Endothelial cell of umbilical vein (primary cell): ENCODE data around the gene B3GALT6. TPM values are rescaled to one million over a fixed set of nuclear protein-coding genes. Genes with fewer than 3 reads are reported as not detected.

Experiments used
- BruUV-seq: library from RNA; stranded (reverse); fragments of 400-500 nt; replicated peaks from 2 replicates; lab custom pipeline; 2021; lab: Mats Ljungman, UMichigan
- CTCF ChIA-PET: fragments of 300-600, 350-600 bp; sonication (Branson Sonifier 250); formaldehyde crosslinking; loops from one replicate; lab custom pipeline; 2021; ENCODE audit warnings: antibody characterized with exemption, inconsistent platforms; lab: Charles Lee
- POLR2A ChIA-PET: fragments of 300-600, 350-600 bp; sonication (Branson Sonifier 250); formaldehyde crosslinking; loops from one replicate; lab custom pipeline; 2021; ENCODE audit warnings: antibody characterized with exemption, inconsistent platforms; lab: Charles Lee
- DNase-seq: peaks from one replicate; pipeline ENCODE4 v3.0.0-alpha.2; 2011; ENCODE audit warnings: low read depth, low spot score
- FAIRE-seq: peaks from 2 replicates; lab custom pipeline; 2011; peaks lifted over from hg19 to GRCh38; lab: Jason Lieb, UNC
- H2AFZ ChIP-seq: 2 replicates; pipeline ENCODE4 v1.6.0; 2012; ENCODE audit warnings: low read depth, low read length, control low read depth, inconsistent platforms
- H3K27ac ChIP-seq: 2 replicates; pipeline ENCODE4 v1.5.1; 2011; ENCODE audit warnings: low read depth, mild to moderate bottlenecking, control low read depth, low read length, moderate library complexity; ENCODE audit not compliant: insufficient read depth
- H3K27me3 ChIP-seq, 2 experiments: 2 replicates each; pipeline versions ENCODE4 v1.6.0 to v1.6.1; 2011; ENCODE audit warnings: low read length in 2 of 2, mixed read lengths in 1 of 2; ENCODE audit not compliant: control insufficient read depth in 2 of 2, insufficient read depth in 2 of 2
- H3K36me3 ChIP-seq, 2 experiments: 2 replicates in 1 of 2; 3 replicates in 1 of 2; pipeline ENCODE4 v1.5.1; 2011; ENCODE audit warnings: low read length in 2 of 2, mild to moderate bottlenecking in 1 of 2, moderate library complexity in 1 of 2; ENCODE audit not compliant: control insufficient read depth in 2 of 2, insufficient read depth in 2 of 2; ENCODE audit errors: extremely low read depth in 1 of 2
- H3K4me1 ChIP-seq: 3 replicates; pipeline ENCODE4 v1.5.1; 2011; ENCODE audit warnings: mild to moderate bottlenecking, low read length; ENCODE audit not compliant: control insufficient read depth, insufficient read depth; ENCODE audit errors: extremely low read depth
- H3K4me2 ChIP-seq: 2 replicates; pipeline ENCODE4 v1.6.1; 2011; ENCODE audit warnings: low read length, control low read depth, mixed read lengths; ENCODE audit not compliant: insufficient read depth
- H3K4me3 ChIP-seq, 3 experiments: fragments of 200-600 bp in 1 of 3; sonication (generic), shearing (Covaris generic) in 1 of 3; replicated peaks in 1 of 3; 2 replicates each; pipeline ENCODE4 v1.5.1; 2011 to 2016; ENCODE audit warnings: control low read depth in 3 of 3, low read length in 3 of 3, mild to moderate bottlenecking in 2 of 3, inconsistent platforms in 1 of 3, low read depth in 1 of 3, moderate library complexity in 1 of 3; ENCODE audit not compliant: insufficient read depth in 1 of 3
- H3K79me2 ChIP-seq: 2 replicates; pipeline ENCODE4 v1.6.0; 2012; ENCODE audit warnings: low read length, inconsistent platforms; ENCODE audit not compliant: control insufficient read depth, insufficient read depth
- H3K9ac ChIP-seq: replicated peaks from 2 replicates; pipeline ENCODE3; 2011; ENCODE audit warnings: low read length, control low read depth; ENCODE audit not compliant: insufficient read depth; ENCODE audit errors: extremely low read depth
- H3K9me1 ChIP-seq: replicated peaks from 3 replicates; pipeline ENCODE4 v1.6.0; 2011; ENCODE audit warnings: mild to moderate bottlenecking, low read length; ENCODE audit not compliant: control insufficient read depth, insufficient read depth; ENCODE audit errors: extremely low read depth
- H3K9me3 ChIP-seq: replicated peaks from 2 replicates; pipeline ENCODE4 v1.5.1; 2012; ENCODE audit warnings: low read length, inconsistent platforms; ENCODE audit not compliant: control insufficient read depth, insufficient read depth
- H4K20me1 ChIP-seq: replicated peaks from 2 replicates; pipeline ENCODE3; 2011; ENCODE audit warnings: mild to moderate bottlenecking, low read length; ENCODE audit not compliant: control insufficient read depth, insufficient read depth; ENCODE audit errors: extremely low read depth
- CTCF ChIP-seq, 2 donors: IDR thresholded peaks; 1 replicate in 1 of 2; 2 replicates in 1 of 2; pipeline ENCODE4 v1.5.1; 2011; ENCODE audit warnings: low read length in 2 of 2, mild to moderate bottlenecking in 2 of 2, moderate library complexity in 2 of 2, control low read depth in 1 of 2, inconsistent platforms in 1 of 2, low read depth in 1 of 2; ENCODE audit not compliant: insufficient read depth in 1 of 2; ENCODE audit errors: extremely low read depth in 1 of 2
- EZH2 ChIP-seq: IDR thresholded peaks from 2 replicates; pipeline ENCODE4 v1.6.1; 2012; ENCODE audit warnings: borderline replicate concordance, low read depth, mild to moderate bottlenecking, moderate library complexity, low read length, inconsistent platforms; ENCODE audit not compliant: severe bottlenecking
- FOS ChIP-seq: IDR thresholded peaks from 2 replicates; pipeline ENCODE4 v1.6.1; 2011; ENCODE audit warnings: mild to moderate bottlenecking, low read length, moderate library complexity, borderline replicate concordance; ENCODE audit not compliant: insufficient read depth
- GATA2 ChIP-seq: IDR thresholded peaks from 2 replicates; pipeline ENCODE4 v1.7.0; 2011; ENCODE audit warnings: low read depth, mild to moderate bottlenecking, moderate library complexity, mixed read lengths, low read length; ENCODE audit not compliant: insufficient read length, insufficient read depth
- JUN ChIP-seq: IDR thresholded peaks from 2 replicates; pipeline ENCODE4 v1.6.1; 2011; ENCODE audit warnings: borderline replicate concordance, low read depth; ENCODE audit not compliant: insufficient read length, insufficient read depth
- MYC ChIP-seq: IDR thresholded peaks from one replicate; pipeline ENCODE4 v1.6.1; 2011; ENCODE audit warnings: mild to moderate bottlenecking, low read depth, low read length
- POLR2A ChIP-seq: IDR thresholded peaks from 2 replicates; pipeline ENCODE4 v1.6.1; 2012; ENCODE audit warnings: low read depth, mild to moderate bottlenecking, control low read depth, low read length
- POLR2AphosphoS5 ChIP-seq: IDR thresholded peaks from 2 replicates; pipeline ENCODE4 v1.6.1; 2012; ENCODE audit warnings: low read depth, mild to moderate bottlenecking, control low read depth, low read length, moderate library complexity; ENCODE audit not compliant: insufficient read depth
- dilution Hi-C: fragments of 300-500 bp; cut with MboI; formaldehyde crosslinking; loops from one replicate; pipeline ENCODE4 v1.15.0; 2019; ENCODE audit warnings: low sequenced_read_pairs; ENCODE audit not compliant: extremely low pct_ligation_motif_present
- intact Hi-C: fragments of 100-400 bp; cut with micrococcal nuclease; formaldehyde crosslinking; loops from one replicate; pipeline ENCODE4 v1.10.0; 2022
- polyA plus RNA-seq, 4 experiments: library from polyadenylated mRNA; depleted of rRNA in 3 of 4; stranded (reverse) in 3 of 4; unstranded in 1 of 4; fragments of >200 nt; gene quantifications; 2 replicates each; pipeline versions ENCODE4 v1.2.1 to v1.2.3, GENCODE V29; 2011 to 2012; ENCODE audit warnings: missing spikeins in 1 of 4
- total RNA-seq: library from RNA; stranded (reverse); gene quantifications from 2 replicates; pipeline ENCODE4 v1.2.3, GENCODE V29; 2021
- TF ChIP-seq, protein P1 (sequence below): IDR thresholded peaks from 2 replicates; pipeline ENCODE4 v1.6.1; 2011; ENCODE audit not compliant: insufficient read depth, insufficient read length

The B3GALT6 gene
- total and polyA plus RNA-seq, 2 donors (not counting 3 experiments of a cell fraction or from before 2014, with no cell fraction given), result 24.6 to 34.1 TPM

DNA sequence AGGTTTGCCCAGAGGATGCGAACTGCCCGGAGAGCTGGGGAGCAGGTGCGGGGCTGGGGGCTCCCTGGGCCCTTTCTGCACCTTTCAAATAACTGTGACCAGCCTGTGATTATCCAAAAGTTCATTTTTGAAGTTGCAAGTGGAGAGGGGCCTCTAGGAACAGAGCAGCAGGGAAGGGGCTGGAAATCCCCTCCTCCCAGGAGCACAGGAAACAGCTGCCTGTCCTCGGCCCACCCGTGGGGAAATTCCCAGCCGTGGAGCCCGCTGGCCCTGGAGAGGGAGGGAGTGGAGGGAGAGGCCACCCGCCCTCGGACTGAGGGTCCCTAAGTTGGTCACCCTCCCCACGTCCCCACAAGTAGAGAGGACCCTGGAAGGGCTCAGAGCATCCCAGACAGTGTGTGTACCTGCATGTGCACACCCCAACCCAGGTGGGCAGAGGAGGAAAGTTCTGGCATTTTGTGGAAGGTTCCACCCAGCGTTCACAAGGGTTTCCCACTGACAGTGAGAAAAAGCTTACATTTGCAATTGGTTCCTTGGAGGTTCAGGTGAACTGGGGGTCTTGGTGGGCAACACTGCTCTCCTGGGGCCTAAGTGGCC, 16.9 kb upstream of the B3GALT6 start:
- TF ChIP-seq FOS, result no peak
- TF ChIP-seq MYC, result no peak
- no peak for TF ChIP-seq CTCF (IDR thresholded peaks at IDR 0.05; ENCODE audit: extremely low read depth in 1 of 2, insufficient read depth in 1 of 2, low read depth in 1 of 2, low read length in 2 of 2)
- no peak for TF ChIP-seq POLR2AphosphoS5
- TF ChIP-seq, protein P1, sequence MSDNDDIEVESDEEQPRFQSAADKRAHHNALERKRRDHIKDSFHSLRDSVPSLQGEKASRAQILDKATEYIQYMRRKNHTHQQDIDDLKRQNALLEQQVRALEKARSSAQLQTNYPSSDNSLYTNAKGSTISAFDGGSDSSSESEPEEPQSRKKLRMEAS, result no peak
- TF ChIP-seq GATA2, result no peak
- TF ChIP-seq EZH2, result no peak
- TF ChIP-seq JUN, result no peak
- TF ChIP-seq POLR2A, result no peak

More for the DNA sequence above, 16.9 kb upstream of the B3GALT6 start:
- Histone ChIP-seq H3K9me3 (no peaks in the 10 kb centered on the region), H4K20me1 (no peaks in the 10 kb centered on the region), H3K9me1 (no peaks in the 10 kb centered on the region), H3K27me3 (no peaks in the 10 kb centered on the region), H3K79me2 (no peaks in the 10 kb centered on the region), H3K4me2 (no peak overlapping the region), H3K9ac (no peak overlapping the region), H3K36me3 (peaks cover 2 to 13% of the 10 kb centered on the region in 2 experiments), H3K4me3 (no peak overlapping the region), H3K4me1 (no peaks in the 10 kb centered on the region), H2AFZ (no peak overlapping the region), H3K27ac (no peak overlapping the region)
- ChIA-PET POLR2A (no interaction called here), CTCF (interaction anchor here (0.9 to 1.4 kb wide), 3 partner anchors 21 to 93 kb away, joined by 3 to 5 read pairs (median 5); no protein-coding TSS in a partner anchor)
- DNase-seq (peak; percentile 29), FAIRE-seq (no peak)
- intact Hi-C loops, result no loop called here
- no TSS peak for BruUV-seq
- dilution Hi-C loops, result no loop called here
